SK-N-SH (cell line): ENCODE measurements around the gene METTL21C. TPM values are rescaled to one million over a fixed set of nuclear protein-coding genes. Genes with fewer than 3 reads are reported as not detected.
A peak's percentile ranks its signal among the peaks of the same experiment; 100 is the strongest.

Experiments
- CTCF ChIA-PET: fragments of 300-600, 350-600 bp; formaldehyde crosslinking; extraction: SDS; loops from one replicate; lab custom pipeline; 2021; lab: Yijun Ruan, JAX
- POLR2A ChIA-PET: fragments of 350-600 bp; sonication (Branson Sonifier 250); formaldehyde crosslinking; extraction: SDS; loops from one replicate; lab custom pipeline; 2020; ENCODE audit warnings: antibody characterized with exemption, inconsistent platforms; lab: Yijun Ruan, JAX
- DNase-seq: peaks from one replicate; pipeline ENCODE4 v3.0.0; 2012
- H2AFZ ChIP-seq: fragments of 200-600 bp; sonication (generic); 2 replicates; pipeline ENCODE4 v1.8.1; 2016; ENCODE audit warnings: antibody characterized with exemption, mild to moderate bottlenecking, low read depth
- H3F3A ChIP-seq: fragments of 200-600 bp; sonication (generic); replicated peaks from 2 replicates; pipeline ENCODE3; 2016; ENCODE audit warnings: antibody characterized with exemption, mild to moderate bottlenecking; ENCODE audit not compliant: insufficient read depth
- H3K27ac ChIP-seq, 2 experiments: fragments of 200-500 bp in 1 of 2; fragments of 200-600 bp in 1 of 2; sonication (Bioruptor generic) in 1 of 2; sonication (generic), shearing (Covaris generic) in 1 of 2; 2 replicates each; pipeline versions ENCODE4 v1.5.1 to v1.6.1; 2014 to 2016; ENCODE audit warnings: low read depth in 2 of 2, inconsistent platforms in 1 of 2, low read length in 1 of 2, mild to moderate bottlenecking in 1 of 2, mixed read lengths in 1 of 2
- H3K27me3 ChIP-seq: fragments of 200-600 bp; sonication (generic), shearing (Covaris generic); 2 replicates; pipeline ENCODE4 v1.6.1; 2016; ENCODE audit warnings: mixed run types; ENCODE audit not compliant: insufficient read depth
- H3K36me3 ChIP-seq, 2 experiments: fragments of 200-500 bp in 1 of 2; fragments of 200-600 bp in 1 of 2; sonication (Bioruptor generic) in 1 of 2; sonication (generic) in 1 of 2; replicated peaks in 1 of 2; 2 replicates each; pipeline versions ENCODE3 to v1.5.1; 2014 to 2016; ENCODE audit warnings: low read length in 1 of 2, mild to moderate bottlenecking in 1 of 2; ENCODE audit not compliant: insufficient read depth in 2 of 2, control insufficient read depth in 1 of 2
- H3K4me1 ChIP-seq, 2 experiments: fragments of 200-500 bp in 1 of 2; fragments of 200-600 bp in 1 of 2; sonication (Bioruptor generic) in 1 of 2; sonication (generic), shearing (Covaris generic) in 1 of 2; 2 replicates each; pipeline versions ENCODE4 v1.5.1 to v1.6.1; 2014 to 2016; ENCODE audit warnings: low read depth in 1 of 2, low read length in 1 of 2, mixed run types in 1 of 2; ENCODE audit not compliant: insufficient read depth in 2 of 2, control insufficient read depth in 1 of 2
- H3K4me2 ChIP-seq: fragments of 200-600 bp; sonication (generic), shearing (Covaris generic); 2 replicates; pipeline ENCODE4 v1.6.1; 2017; ENCODE audit warnings: mixed run types
- H3K4me3 ChIP-seq, 2 experiments: fragments of 200-500 bp in 1 of 2; fragments of 200-600 bp in 1 of 2; sonication (Bioruptor generic) in 1 of 2; sonication (generic), shearing (Covaris generic) in 1 of 2; 2 replicates each; pipeline versions ENCODE4 v1.5.1 to v1.8.1; 2014 to 2016; ENCODE audit warnings: low read depth in 2 of 2, inconsistent platforms in 1 of 2, low read length in 1 of 2, mild to moderate bottlenecking in 1 of 2, mixed read lengths in 1 of 2, moderate library complexity in 1 of 2
- H3K79me2 ChIP-seq: fragments of 200-600 bp; sonication (generic); 2 replicates; pipeline ENCODE4 v1.8.1; 2017; ENCODE audit warnings: mild to moderate bottlenecking; ENCODE audit not compliant: insufficient read depth
- H3K9ac ChIP-seq: fragments of 200-600 bp; sonication (generic); 2 replicates; pipeline ENCODE4 v1.6.1; 2017; ENCODE audit warnings: mixed run types
- H3K9me2 ChIP-seq: fragments of 200-600 bp; sonication (generic); 2 replicates; pipeline ENCODE4 v1.6.1; 2017; ENCODE audit warnings: mixed run types
- H3K9me3 ChIP-seq: fragments of 200-600 bp; sonication (generic); 2 replicates; pipeline ENCODE4 v1.6.1; 2017; ENCODE audit warnings: mixed run types, mild to moderate bottlenecking, moderate library complexity
- H4K20me1 ChIP-seq: fragments of 200-600 bp; sonication (generic); 2 replicates; pipeline ENCODE4 v1.6.1; 2017; ENCODE audit warnings: mild to moderate bottlenecking, mixed run types; ENCODE audit not compliant: insufficient read depth
- CHD2 ChIP-seq: fragments of 150-350 bp; IDR thresholded peaks from 2 replicates; pipeline ENCODE4 v1.6.1; 2018; ENCODE audit warnings: low read length; ENCODE audit not compliant: partially characterized antibody
- GABPA ChIP-seq: IDR thresholded peaks from 2 replicates; pipeline ENCODE4 v1.4.0; 2012; ENCODE audit warnings: low read depth, mild to moderate bottlenecking
- MXI1 ChIP-seq: IDR thresholded peaks from 2 replicates; pipeline ENCODE4 v1.6.1; 2012; ENCODE audit warnings: mild to moderate bottlenecking, low read depth, low read length, improper control_type of control experiment
- POLR2AphosphoS5 ChIP-seq: IDR thresholded peaks from 2 replicates; pipeline ENCODE4 v1.6.1; 2012; ENCODE audit warnings: low read depth, low read length
- RAD21 ChIP-seq: IDR thresholded peaks from 2 replicates; pipeline ENCODE4 v1.6.1; 2012; ENCODE audit warnings: mild to moderate bottlenecking, low read length
- RFX5 ChIP-seq: IDR thresholded peaks from 2 replicates; pipeline ENCODE4 v1.6.1; 2012; ENCODE audit warnings: mild to moderate bottlenecking, improper control_type of control experiment, low read length
- RXRA ChIP-seq: IDR thresholded peaks from 2 replicates; pipeline ENCODE4 v1.4.0; 2012; ENCODE audit warnings: low read depth, mild to moderate bottlenecking, borderline replicate concordance
- TCF12 ChIP-seq: IDR thresholded peaks from 2 replicates; pipeline ENCODE4 v1.4.0; 2012
- TEAD4 ChIP-seq: IDR thresholded peaks from 2 replicates; pipeline ENCODE4 v1.4.0; 2012; ENCODE audit warnings: mild to moderate bottlenecking, borderline replicate concordance; ENCODE audit not compliant: insufficient read depth
- USF1 ChIP-seq: IDR thresholded peaks from 2 replicates; pipeline ENCODE4 v1.4.0; 2012; ENCODE audit warnings: low read depth, borderline replicate concordance
- YY1 ChIP-seq: IDR thresholded peaks from 2 replicates; pipeline ENCODE4 v1.4.0; 2012; ENCODE audit warnings: low read depth, mild to moderate bottlenecking
- ZBTB33 ChIP-seq: IDR thresholded peaks from 2 replicates; pipeline ENCODE4 v1.4.0; 2012; ENCODE audit warnings: low read depth, borderline replicate concordance
- WGBS: methylation state at CpG from one replicate; pipeline ENCODE4 v1.1.6; 2017; ENCODE audit warnings: low lambda C conversion rate; 5-methylcytosine and 5-hydroxymethylcytosine counted together
- polyA plus RNA-seq, 3 experiments: library from polyadenylated mRNA; depleted of rRNA; stranded (reverse); fragments of >200 nt; gene quantifications; 2 replicates each; pipeline ENCODE4 v1.2.3, GENCODE V29; 2012
- TF ChIP-seq, protein P1 (sequence below): IDR thresholded peaks from 2 replicates; pipeline ENCODE4; 2012
- TF ChIP-seq, protein P2 (sequence below): fragments of 200-600 bp; sonication (generic); IDR thresholded peaks from 2 replicates; pipeline ENCODE4 v1.6.1; 2017; ENCODE audit warnings: antibody characterized with exemption, mild to moderate bottlenecking, moderate library complexity

The METTL21C gene
- polyA plus RNA-seq, 1 of the 3 experiments (the other 2 are of a cell fraction): not detected

DNA sequence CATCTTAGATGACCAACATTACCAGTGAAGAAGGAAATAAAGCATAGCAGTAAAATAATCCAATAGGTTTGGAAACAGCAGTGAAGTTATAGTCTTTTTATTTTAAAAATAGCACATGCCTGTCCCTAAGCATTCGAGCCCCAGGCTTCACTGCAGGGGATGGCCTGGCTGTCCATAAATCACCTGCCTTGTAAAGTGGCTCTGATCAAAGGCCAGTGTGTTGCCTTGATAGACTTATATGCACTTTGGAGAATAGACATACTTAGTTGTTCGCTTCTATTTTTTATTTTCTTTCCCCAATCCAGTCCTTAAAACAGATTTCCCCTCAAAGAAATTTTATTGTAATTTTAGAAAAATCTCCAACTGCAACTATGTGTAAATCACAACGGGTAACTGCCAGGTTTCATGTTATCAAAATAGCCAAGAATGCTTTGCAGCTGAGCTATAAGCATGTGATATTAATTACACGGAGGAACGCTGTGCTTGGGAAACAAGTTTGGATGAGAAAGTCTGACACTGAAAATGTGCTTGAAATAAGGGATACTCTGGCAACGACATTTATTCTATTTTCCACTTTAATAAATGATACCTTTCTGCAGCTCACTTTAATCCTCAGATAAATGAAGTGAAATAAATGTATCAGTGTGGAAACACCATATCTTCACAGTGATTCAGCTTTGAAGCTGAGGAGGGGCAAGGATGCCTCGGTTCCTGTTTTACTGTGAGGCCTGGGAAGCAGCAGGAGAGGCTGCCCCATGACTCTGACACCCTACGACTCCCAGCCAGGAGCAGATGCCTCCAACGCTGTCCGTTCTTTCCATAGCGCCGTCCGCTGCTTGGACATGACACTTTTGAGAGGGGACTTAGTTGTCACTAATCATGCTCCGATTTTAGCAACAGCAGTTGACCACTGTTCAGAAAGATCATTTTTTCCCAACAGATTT is 5.5 kb upstream of the METTL21C start:
- WGBS: 65% methylated on average over 14 of the region's 14 CpGs
- CTCF ChIA-PET: interaction anchor here (1.1 kb wide), 1 partner anchor 11 kb away, joined by 5 read pairs; no protein-coding TSS in a partner anchor
- Histone ChIP-seq H3K27ac (peak overlapping the region in 1 of 2 experiments; percentile 63; a peak in 2 of 4 replicates), H3F3A (peaks cover 8% of the 10 kb centered on the region), H3K36me3 (no peaks in the 10 kb centered on the region), H3K4me1 (peaks cover 8 to 13% of the 10 kb centered on the region in 2 experiments; a peak in 3 of 4 replicates), H4K20me1 (no peaks in the 10 kb centered on the region), H3K9me3 (peaks cover 3% of the 10 kb centered on the region; the same call in 1 of the 2 replicates), H3K27me3 (no peaks in the 10 kb centered on the region), H2AFZ (no peak overlapping the region), H3K79me2 (no peaks in the 10 kb centered on the region), H3K9me2 (no peaks in the 10 kb centered on the region), H3K4me2 (no peak overlapping the region), H3K9ac (no peak overlapping the region), H3K4me3 (no peak overlapping the region)
- no peak for DNase-seq
- TF ChIP-seq USF1 (no peak), TCF12 (peak; percentile 49; the same call in 1 of the 2 replicates)
- POLR2A ChIA-PET: no interaction called here

- peaks cover 3% of the 10 kb centered on the region for H3F3A ChIP-seq
- no peaks in the 10 kb centered on the region for H3K9me2 ChIP-seq
- peaks cover 8 to 13% of the 10 kb centered on the region in 2 experiments; a peak in 3 of 4 replicates for H3K4me1 ChIP-seq
- TF ChIP-seq RXRA (no peak), TEAD4 (no peak), ZBTB33 (no peak), CHD2 (no peak), YY1 (no peak), RFX5 (no peak), MXI1 (no peak), RAD21 (no peak), POLR2AphosphoS5 (no peak), GABPA (no peak)
- TF ChIP-seq, protein P1, sequence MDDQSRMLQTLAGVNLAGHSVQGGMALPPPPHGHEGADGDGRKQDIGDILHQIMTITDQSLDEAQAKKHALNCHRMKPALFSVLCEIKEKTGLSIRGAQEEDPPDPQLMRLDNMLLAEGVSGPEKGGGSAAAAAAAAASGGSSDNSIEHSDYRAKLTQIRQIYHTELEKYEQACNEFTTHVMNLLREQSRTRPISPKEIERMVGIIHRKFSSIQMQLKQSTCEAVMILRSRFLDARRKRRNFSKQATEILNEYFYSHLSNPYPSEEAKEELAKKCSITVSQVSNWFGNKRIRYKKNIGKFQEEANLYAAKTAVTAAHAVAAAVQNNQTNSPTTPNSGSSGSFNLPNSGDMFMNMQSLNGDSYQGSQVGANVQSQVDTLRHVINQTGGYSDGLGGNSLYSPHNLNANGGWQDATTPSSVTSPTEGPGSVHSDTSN: no peak
- TF ChIP-seq, protein P2, sequence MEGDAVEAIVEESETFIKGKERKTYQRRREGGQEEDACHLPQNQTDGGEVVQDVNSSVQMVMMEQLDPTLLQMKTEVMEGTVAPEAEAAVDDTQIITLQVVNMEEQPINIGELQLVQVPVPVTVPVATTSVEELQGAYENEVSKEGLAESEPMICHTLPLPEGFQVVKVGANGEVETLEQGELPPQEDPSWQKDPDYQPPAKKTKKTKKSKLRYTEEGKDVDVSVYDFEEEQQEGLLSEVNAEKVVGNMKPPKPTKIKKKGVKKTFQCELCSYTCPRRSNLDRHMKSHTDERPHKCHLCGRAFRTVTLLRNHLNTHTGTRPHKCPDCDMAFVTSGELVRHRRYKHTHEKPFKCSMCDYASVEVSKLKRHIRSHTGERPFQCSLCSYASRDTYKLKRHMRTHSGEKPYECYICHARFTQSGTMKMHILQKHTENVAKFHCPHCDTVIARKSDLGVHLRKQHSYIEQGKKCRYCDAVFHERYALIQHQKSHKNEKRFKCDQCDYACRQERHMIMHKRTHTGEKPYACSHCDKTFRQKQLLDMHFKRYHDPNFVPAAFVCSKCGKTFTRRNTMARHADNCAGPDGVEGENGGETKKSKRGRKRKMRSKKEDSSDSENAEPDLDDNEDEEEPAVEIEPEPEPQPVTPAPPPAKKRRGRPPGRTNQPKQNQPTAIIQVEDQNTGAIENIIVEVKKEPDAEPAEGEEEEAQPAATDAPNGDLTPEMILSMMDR: no peak
- no peaks in the 10 kb centered on the region for H3K27me3 ChIP-seq
- H3K9ac ChIP-seq: no peak overlapping the region
- no peak overlapping the region; a peak in 1 of 4 replicates for H3K27ac ChIP-seq
- no peaks in the 10 kb centered on the region for H4K20me1 ChIP-seq
- H3K79me2 ChIP-seq: no peaks in the 10 kb centered on the region
- 78% methylated on average over 3 of the region's 3 CpGs for WGBS
- no peak overlapping the region for H3K4me2 ChIP-seq
- no peak overlapping the region for H2AFZ ChIP-seq
- POLR2A ChIA-PET: no interaction called here
- peaks cover 3% of the 10 kb centered on the region; the same call in 1 of the 2 replicates for H3K9me3 ChIP-seq
- H3K36me3 ChIP-seq: no peaks in the 10 kb centered on the region
- H3K4me3 ChIP-seq: no peak overlapping the region
- no peak for DNase-seq
- CTCF ChIA-PET: no interaction called here
Measured at GRCh38 chr13:102699504-102699903, 4.7 kb upstream of the METTL21C start.
